ENCODE data around the gene PGAM1.

GRCh38 chr10:97393034-97393573 is 32.9 kb upstream of the PGAM1 start:
- TF ChIP-seq, protein P1, sequence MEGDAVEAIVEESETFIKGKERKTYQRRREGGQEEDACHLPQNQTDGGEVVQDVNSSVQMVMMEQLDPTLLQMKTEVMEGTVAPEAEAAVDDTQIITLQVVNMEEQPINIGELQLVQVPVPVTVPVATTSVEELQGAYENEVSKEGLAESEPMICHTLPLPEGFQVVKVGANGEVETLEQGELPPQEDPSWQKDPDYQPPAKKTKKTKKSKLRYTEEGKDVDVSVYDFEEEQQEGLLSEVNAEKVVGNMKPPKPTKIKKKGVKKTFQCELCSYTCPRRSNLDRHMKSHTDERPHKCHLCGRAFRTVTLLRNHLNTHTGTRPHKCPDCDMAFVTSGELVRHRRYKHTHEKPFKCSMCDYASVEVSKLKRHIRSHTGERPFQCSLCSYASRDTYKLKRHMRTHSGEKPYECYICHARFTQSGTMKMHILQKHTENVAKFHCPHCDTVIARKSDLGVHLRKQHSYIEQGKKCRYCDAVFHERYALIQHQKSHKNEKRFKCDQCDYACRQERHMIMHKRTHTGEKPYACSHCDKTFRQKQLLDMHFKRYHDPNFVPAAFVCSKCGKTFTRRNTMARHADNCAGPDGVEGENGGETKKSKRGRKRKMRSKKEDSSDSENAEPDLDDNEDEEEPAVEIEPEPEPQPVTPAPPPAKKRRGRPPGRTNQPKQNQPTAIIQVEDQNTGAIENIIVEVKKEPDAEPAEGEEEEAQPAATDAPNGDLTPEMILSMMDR (IDR thresholded peaks at IDR 0.05) = no peak
- TF ChIP-seq POLR2A (IDR thresholded peaks at IDR 0.05) = no peak
